Hypothalamus (tissue), 51 donors: ENCODE results near the gene ZCCHC3.

ENCODE experiments used
- DNase-seq, 51 donors: peaks; one replicate each; lab custom pipeline; 2025; lab: John Stamatoyannopoulos, UW

ZCCHC3 gene

DNA sequence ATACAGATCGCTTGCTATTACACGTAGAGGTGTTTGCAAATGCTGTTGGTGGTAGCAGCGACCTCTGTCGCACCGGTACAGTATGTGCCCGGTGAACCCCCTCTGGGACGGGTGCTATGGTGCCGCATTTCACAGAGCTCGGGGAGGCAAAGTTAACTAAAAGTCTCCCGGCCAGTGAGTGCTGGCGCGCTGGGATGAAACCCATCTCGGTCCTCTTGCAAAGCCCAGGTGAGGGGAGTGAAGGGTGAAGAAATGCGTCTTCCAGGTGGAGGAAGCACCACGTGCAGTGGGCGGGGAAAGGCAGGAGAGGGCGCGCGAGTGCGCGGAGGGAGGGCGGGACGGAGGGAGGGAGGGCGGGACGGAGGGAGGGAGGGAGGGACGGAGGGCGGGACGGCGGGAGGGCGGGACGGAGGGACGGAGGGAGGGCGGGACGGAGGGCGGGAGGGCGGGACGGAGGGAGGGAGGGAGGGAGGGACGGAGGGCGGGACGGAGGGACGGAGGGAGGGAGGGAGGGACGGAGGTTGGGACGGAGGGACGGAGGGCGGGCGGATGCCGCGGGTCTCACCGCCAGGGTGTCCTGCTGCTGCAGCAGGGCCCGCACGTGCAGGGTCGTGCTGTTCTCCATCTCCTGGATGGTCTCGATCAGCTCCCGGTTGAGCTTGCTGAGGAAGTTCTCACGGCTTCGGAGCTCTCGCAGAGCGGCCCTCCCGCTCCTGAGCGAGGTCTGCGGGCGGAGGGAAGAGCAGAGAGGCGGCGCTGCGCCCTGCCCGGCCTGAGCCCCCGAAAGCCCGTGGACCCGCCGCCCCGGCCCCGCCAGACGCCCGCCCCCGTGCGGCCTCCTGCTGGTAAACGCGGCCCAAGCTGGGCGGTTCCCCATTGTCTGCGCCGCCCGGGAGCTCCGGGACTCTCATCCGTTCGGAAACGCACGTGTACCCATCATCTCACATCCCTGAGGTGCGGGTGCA is 18.5 kb upstream of the ZCCHC3 start:
- peak in 1 of 51 donors; percentile 51 for DNase-seq

DNA sequence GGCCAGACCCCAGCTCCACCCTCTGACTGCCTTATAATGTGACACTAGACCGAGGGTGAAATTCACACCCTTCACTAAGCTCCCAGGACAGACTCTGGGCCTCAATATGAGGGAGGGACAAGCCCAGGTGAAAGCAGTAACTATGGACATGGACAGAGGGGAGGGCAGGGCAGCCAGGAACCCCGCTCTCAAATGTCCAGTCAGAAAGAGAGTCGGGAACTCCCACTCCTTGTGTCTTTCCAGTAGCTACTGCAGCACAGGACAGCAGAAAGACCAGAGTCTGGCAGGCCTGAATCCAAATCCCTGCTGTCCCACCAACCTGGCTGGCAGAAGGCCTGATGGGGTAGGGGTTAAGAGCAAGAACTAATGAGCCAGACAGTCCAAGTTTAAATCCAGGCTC is 13.2 kb upstream of the ZCCHC3 start:
- DNase-seq, result no peak

DNA sequence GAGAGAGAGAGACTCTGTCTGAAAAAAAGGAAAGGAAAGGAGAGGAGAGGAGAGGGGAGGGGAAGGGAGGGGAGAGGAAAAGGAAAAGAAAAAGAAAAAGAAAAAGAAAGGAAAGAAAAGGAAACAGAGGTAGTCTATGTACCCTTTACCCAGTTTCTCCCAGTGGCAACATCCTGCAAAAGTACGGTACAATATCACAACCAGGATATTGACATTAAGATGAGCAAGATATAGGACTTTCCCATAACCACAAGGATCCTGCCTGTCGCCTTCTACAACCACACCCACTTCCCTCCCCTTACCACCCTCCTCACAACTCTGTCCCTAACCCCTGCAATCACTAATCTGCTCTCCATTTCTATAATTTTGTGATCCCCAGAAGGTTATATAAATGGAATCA is 10.9 kb upstream of the ZCCHC3 start:
- DNase-seq, result no peak

DNA sequence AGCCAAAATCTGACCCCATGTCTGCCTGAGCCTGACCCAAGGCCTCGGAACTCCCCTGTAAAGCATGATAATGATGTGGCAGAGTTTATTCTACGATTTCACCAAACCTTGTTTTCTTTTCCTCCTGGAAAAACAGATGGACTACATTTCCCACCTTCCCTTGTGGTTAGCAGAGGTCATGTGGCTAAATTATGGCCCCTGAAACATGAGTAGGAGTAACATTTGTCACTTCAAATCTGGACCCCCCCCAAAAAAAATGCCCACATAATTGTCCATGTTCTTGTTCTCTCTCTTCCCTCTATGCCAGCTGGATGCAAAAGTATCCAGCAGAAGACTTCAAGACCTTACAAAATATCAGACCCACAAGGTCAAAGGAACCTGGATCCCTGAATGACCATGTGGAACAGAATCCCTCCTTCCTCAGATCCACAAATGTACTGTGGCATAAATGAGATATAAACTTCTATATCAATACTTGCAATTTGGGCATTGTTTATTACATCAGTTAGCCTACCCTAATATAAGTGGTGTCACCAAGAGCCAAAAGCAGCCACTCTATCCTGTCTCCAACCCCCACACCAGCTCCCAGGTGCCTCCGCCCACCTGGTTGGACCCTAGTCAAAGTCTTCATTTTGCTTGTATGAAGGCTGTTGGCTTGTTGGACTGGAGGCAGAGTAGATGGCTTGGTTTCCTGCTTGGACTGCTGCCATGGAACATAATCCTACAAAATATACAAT is 8.2 kb upstream of the ZCCHC3 start:
- no peak for DNase-seq

DNA sequence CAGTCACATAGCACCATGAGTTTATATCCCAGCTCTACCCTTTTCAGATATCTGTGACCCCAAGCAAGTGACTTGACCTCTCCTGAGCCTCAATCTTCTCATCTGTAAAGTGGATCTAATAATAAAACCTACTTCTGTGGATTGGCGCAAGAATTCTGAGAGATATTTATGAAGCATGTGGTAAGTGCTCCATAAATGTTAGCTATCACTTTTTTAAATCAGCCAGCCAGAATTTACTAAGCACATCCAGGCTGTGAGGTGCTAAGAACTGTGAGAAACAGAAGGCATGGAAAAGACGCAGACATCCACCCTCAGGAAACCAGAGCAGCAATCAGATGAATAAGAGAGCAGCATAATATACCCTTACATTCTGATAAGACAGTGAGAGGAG is 7.7 kb upstream of the ZCCHC3 start:
- no peak for DNase-seq

DNA sequence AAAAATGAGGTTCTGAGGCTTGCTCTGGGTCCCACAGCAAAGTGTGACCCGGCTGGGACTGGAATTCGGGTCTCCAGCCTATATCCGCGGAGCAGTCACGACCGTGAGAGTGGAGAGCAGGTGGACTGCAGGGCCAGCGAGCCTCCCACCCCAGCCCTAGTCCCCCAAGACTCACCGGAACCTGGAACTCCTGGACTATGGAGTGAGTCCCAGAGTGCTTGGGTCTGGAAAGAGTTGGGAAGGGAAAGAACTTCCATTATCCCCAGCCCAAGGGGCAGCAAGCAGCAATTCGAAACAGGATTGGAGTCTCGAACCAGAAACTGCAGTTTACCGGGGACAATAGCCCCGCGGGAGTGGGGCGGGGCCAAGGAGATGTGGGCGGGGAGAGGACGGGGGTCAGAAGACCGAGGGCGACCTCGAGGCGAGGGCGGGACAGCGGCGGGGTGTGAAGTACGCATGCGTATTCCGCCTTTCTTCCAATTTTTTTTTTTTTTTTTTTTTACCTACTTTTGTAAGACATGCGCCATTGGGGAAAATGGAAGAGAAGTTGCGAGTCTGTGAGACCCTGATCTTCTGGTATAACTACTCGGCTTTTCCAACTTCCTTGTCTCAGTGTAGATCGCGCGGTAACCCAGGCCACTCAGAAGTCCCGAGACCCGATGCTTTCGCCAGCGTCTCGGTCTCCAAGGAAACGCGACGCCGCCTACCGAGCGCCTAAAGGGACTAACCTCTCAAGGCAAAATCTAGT is 7.1 kb upstream of the ZCCHC3 start, which contains the start of gene C20orf96:
C20orf96 (minus strand) TSS at position 667 of the 748 bp plus-strand sequence; CDS start at position 527, 140 bp downstream.
- peak; percentile 40 to 91 (median 77) for DNase-seq

DNA sequence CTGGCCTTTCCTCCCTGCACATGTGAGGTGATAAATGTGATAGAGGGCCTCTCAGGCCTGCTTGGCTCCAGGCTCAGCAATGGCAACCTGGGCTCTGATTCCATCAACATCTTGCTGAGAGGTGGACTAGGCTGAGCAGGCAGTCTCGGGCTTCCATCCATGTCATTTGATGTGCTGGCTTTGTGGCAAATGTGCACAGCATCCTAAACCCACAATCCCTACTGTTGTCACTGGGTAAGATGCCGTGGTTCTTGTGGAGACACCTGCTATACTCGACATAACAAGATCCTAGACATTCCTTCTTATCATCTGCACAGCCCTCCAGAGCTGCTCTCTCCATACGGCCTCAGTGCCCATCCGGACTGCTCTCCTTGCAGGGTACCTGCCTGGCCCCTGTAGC is 2.8 kb upstream of the ZCCHC3 start:
- DNase-seq, result no peak

DNA sequence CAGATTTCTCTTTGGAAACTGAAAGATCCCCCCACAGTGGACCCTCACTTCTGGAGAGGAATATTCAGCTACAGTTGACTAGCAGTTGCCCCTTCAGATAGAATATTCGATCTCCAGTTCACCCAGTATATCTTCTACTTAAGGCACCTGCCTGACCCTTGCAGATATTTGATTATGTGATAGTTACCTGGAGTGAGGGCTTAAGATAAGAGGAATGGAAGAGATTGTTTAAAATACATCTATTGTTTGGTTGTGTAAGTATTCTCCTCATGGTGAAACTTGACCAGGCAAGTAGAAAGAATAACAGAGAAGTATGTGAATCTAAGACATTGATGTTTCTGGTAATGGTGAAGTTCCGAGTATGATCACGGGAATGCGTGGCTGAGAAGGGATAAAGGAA is 1.6 kb upstream of the ZCCHC3 start:
- DNase-seq, result no peak

DNA sequence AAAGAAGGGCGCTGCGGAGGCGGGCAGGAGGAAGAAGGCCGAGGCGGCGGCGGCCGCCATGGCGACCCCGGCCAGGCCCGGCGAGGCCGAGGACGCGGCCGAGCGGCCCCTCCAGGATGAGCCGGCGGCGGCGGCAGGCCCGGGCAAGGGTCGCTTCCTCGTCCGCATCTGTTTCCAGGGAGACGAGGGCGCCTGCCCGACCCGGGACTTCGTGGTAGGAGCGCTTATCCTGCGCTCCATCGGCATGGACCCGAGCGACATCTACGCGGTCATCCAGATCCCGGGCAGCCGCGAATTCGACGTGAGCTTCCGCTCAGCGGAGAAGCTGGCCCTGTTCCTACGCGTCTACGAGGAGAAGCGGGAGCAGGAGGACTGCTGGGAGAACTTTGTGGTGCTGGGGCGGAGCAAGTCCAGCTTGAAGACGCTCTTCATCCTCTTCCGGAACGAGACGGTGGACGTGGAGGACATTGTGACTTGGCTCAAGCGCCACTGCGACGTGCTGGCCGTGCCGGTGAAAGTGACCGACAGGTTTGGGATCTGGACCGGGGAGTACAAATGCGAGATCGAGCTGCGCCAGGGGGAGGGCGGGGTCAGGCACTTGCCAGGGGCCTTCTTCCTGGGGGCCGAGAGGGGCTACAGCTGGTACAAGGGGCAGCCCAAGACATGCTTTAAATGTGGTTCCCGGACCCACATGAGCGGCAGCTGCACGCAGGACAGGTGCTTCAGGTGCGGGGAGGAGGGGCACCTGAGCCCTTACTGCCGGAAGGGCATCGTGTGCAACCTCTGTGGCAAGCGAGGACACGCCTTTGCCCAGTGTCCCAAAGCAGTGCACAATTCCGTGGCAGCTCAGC is 780 bp downstream of the ZCCHC3 start:
- DNase-seq, result peak in 45 of 51 donors; percentile 5 to 74 (median 43)

DNA sequence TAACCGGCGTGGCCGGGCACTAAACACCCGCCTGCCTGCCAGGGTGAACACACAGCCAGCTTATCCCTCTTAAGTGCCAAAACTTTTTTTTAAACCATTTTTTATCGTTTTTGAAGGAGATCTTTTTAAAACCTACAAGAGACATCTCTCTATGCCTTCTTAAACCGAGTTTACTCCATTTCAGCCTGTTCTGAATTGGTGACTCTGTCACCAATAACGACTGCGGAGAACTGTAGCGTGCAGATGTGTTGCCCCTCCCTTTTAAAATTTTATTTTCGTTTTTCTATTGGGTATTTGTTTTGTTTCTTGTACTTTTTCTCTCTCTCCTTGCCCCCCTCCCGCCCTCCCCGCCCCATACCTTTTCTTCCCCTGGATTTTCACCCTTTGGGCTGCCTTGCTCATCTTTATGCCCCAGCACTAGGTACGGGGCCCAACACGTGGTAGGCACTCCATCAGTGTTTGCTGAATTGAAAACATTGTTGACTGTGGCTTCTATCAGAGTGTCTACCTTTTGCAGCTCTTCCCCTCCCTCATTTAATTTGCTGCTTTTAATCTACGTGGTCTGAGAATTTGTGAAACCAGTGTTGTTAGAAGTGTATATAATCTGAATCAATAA is 1.5 kb downstream of the ZCCHC3 start:
- DNase-seq, result peak in 1 of 51 donors; percentile 8

DNA sequence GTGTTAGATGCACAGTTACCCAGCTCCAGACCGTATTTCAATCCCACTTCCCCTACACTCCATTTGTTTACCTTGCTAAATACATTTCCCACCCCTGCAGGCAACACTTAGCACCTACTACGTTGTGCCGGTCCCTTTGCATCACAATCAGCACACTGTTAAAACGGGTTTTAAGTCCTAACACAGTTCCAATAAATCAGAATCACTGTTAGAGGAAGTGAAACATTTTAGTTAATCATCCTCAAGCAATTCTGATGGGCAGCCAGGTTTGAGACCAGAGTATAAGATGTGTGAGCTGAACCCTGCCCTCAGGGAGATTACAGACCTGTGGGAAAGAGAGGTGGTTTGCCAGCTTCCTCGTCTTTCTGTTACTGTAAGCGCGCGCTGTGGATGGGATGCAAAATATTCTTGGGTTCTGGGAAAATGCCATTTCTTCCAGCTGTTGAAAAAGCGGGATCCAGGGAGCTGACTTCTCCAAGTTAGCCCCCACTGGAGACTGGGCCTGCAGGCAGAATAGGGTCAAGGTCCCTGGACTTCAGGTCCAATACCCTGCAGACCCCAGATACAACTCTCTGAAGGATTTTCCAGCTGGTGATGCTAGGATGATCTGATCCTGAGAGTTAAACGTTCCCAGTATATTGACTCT is 3.1 kb downstream of the ZCCHC3 start:
- DNase-seq, result no peak

DNA sequence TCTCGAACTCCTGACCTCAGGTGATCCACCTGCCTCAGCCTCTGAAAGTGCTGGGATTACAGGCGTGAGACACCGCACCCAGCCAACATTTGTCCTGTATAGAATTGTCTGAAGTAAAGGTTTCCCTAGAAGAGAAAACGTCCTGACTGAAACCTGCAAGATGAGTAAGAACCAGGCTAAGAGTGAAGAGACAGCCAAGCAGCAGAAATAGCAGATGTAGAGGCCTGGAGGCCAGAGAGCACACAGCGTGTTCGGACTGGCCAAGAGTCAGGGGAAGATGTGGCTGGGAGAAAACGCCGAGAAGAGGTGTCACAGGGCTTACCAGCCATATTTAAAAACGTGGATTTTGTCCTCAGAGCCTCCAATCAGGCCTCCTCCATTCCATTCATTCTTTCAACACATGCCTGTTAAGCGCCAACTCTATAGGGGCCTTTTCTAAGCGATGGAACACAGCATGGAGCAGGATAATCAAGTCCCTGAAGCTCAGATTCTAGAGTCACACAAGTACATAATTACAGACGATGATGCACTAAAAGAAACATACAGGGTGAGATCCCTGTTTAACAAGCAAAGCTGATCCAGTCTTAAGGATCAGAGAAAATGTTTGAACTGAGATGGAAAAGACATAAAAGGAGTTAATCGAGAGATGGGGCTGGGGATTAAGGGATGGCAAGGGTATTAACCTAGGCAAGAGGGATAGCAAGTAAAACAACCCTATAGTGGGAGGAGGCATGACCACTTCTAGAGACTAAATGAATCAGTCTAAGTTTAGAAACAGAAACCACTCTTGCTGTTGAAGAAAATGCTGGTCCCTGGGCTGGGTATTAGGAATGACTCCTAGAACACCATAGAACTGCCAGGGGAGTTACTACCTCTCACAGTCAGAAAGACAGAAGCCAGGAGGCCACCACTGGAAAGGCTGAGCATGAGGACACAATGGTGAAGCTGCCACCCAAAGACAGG is 4.8 kb downstream of the ZCCHC3 start:
- DNase-seq, result no peak

DNA sequence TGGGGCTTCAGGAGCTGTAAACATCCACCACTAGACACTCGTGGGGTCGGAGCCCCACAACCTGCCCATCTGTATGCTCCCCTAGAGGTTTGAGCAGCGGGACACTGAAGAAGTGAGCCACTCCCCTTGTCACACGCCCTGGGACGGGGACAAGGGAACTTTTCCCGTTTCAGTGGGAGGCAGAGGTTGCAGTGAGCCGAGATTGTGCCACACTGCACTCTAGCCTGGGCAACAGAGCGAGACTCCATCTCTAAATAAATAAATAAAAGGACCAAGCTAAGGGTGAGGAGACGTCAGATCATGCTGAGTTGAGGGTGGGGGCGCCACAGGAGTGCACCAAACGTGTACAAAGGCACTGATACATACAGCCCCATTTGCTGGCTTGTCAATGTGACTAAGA is 8.4 kb downstream of the ZCCHC3 start:
- DNase-seq, result no peak

DNA sequence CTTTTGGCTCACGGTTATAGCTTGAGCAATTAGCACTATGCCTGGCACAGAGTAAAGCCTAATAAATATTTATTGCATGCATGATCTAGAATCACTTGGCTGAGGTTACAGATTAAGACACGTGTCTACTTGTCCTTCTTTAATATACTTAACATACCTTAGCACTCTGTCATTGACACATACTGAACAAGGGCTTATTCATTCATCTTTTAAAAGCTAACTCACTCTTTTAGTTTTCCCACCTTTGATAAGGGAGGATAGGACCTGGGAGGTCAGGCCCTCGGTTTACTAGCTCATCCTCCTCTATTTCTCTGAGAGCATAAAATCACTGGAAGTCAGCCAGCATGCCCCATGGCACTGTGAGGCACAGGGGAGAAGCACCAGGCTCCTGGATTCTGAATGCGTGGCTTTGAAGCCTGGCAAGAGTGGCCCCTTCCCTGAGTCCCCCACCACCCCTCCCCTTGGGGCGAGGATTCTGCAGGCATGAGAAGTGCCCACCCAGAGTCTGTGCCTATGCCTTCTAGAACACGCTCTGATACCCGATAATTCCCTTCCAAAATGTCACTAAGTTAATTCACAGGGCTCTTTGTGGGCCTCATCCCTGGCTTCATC is 11.2 kb downstream of the ZCCHC3 start:
- DNase-seq, result no peak

DNA sequence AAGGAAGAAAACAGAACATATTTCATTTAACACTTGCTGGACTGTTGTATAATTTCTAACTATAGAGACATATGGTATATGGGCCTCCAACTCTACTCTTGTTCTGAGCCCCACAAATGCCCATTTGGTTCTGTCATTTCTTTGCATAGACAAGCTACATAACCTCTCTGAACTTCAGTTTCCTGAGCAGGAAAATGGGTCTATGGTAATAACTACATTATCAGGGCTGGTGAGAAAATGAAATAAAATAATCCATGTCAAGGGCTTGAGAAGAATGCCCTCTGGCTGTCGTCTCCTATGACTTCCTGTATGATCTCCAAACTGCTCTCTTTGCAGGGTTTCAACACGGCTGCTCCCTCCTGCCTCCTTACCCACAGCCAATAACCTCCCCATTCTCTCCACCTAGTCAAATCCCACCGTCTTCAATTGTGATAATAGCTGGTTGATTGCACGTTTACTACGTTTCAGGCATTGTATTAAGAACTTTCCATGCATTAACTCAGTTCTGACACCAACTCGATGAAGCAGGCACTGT is 12.0 kb downstream of the ZCCHC3 start:
- DNase-seq, result peak in 1 of 51 donors; percentile 86

DNA sequence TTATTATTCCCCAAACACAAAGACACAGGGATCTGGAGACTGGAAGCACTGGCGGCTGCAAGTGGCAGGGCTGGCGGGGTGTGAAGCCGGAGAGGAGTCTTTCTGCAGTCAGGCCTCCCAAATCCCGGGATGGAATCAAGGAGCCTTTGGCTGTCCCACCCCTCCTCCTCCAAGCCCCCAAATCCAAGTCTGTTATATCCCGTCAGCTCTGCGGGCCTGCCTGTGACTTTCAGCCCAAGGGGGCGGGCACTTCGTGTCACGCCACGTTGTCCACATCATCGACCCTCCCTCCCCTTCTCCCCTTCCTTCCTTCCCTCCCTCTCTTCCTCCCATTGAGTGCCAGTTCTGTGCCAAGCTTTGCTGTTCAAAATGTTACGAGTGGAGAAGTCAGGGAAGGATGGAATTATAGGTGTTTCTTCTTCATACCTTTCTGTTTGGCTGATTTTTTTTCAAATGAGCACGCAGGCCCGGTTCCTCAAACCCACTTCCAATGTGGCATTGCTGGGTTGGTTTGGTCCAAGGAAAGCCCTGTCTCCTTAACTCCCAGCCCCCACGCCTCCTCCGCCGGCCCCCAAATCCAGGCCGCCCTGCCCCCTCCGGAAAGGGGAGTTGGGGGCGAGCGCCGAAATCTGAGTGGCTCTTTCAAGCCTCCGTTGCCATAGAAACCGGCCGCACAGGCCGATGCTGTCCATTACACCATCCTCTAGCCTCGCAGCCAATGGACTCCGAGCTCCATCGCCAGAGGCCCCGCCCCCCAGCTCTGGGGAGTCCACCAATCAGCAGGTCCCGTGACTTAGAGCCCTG is 12.7 kb downstream of the ZCCHC3 start:
- DNase-seq, result peak; percentile 55 to 100 (median 98)
